PC-3 (cell line): ENCODE results near the gene ZNF680.

Source experiments
- EZH2phosphoT487 ChIP-seq: fragments of 300-600 bp; sonication (generic); IDR thresholded peaks from 2 replicates; pipeline ENCODE4 v1.6.1; 2018; ENCODE audit warnings: mild to moderate bottlenecking, antibody characterized with exemption, low read length, borderline replicate concordance
- TF ChIP-seq, protein P1 (sequence below): fragments of 300-600 bp; sonication (generic); conservative IDR thresholded peaks from 2 replicates; pipeline ENCODE4 v1.5.1; 2017; ENCODE audit warnings: antibody characterized with exemption, low read depth, mild to moderate bottlenecking, low read length

- TF ChIP-seq, protein P1, sequence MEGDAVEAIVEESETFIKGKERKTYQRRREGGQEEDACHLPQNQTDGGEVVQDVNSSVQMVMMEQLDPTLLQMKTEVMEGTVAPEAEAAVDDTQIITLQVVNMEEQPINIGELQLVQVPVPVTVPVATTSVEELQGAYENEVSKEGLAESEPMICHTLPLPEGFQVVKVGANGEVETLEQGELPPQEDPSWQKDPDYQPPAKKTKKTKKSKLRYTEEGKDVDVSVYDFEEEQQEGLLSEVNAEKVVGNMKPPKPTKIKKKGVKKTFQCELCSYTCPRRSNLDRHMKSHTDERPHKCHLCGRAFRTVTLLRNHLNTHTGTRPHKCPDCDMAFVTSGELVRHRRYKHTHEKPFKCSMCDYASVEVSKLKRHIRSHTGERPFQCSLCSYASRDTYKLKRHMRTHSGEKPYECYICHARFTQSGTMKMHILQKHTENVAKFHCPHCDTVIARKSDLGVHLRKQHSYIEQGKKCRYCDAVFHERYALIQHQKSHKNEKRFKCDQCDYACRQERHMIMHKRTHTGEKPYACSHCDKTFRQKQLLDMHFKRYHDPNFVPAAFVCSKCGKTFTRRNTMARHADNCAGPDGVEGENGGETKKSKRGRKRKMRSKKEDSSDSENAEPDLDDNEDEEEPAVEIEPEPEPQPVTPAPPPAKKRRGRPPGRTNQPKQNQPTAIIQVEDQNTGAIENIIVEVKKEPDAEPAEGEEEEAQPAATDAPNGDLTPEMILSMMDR: no peak
- TF ChIP-seq EZH2phosphoT487: no peak
Measured at GRCh38 chr7:64574540-64575099, 11.7 kb upstream of the ZNF680 start.
